ENCODE data around the gene RAB13. TPM values are rescaled to one million over a fixed set of nuclear protein-coding genes. Genes with fewer than 3 reads are reported as not detected.
A peak's percentile ranks its signal among the peaks of the same experiment; 100 is the strongest.

The RAB13 gene
- total and polyA plus RNA-seq, 2 of the 13 experiments (the other 11 are each of a cell fraction or from before 2014, with no cell fraction given), result 15.9 to 24.7 TPM

- TF ChIP-seq ZNF33A (CRISPR knock-in tag; IDR thresholded peaks at IDR 0.05; ENCODE audit: borderline replicate concordance), result 0 out of 2 replicates have a peak, but pooled peaks have one; percentile 67
- TF ChIP-seq NCOA2 (CRISPR knock-in tag; IDR thresholded peaks at IDR 0.05), result peak; percentile 73
- TF ChIP-seq ZNF800 (CRISPR knock-in tag; IDR thresholded peaks at IDR 0.05), result 0 out of 2 replicates have a peak, but pooled peaks have one; percentile 30
- TF ChIP-seq HOXA3 (CRISPR knock-in tag; IDR thresholded peaks at IDR 0.05), result peak; percentile 100
- TF ChIP-seq NR2F1 (CRISPR knock-in tag; IDR thresholded peaks at IDR 0.05), result peak in 1 of 2 experiments; percentile 27; a peak in 1 of 4 replicates
- peak; percentile 93 for TF ChIP-seq TGIF2 (CRISPR knock-in tag; IDR thresholded peaks at IDR 0.05)
- TF ChIP-seq ZNF343 (CRISPR knock-in tag; IDR thresholded peaks at IDR 0.05), result no peak
- peak; percentile 86; the same call in 1 of the 2 replicates for TF ChIP-seq GMEB1 (CRISPR knock-in tag; IDR thresholded peaks at IDR 0.05; ENCODE audit: borderline replicate concordance)
- TF ChIP-seq ZNF253 (CRISPR knock-in tag; IDR thresholded peaks at IDR 0.05; ENCODE audit: borderline replicate concordance), result no peak
- TF ChIP-seq ZNF674 (CRISPR knock-in tag; IDR thresholded peaks at IDR 0.05; ENCODE audit: low read depth), result no peak
- no peak for TF ChIP-seq CAMTA2 (CRISPR knock-in tag; IDR thresholded peaks at IDR 0.05; ENCODE audit: borderline replicate concordance)
- no peak for TF ChIP-seq MAZ (IDR thresholded peaks at IDR 0.05; ENCODE audit: borderline replicate concordance, low read depth, low read length)
- peak; percentile 80; the same call in 1 of the 2 replicates for TF ChIP-seq MAZ (CRISPR knock-in tag; IDR thresholded peaks at IDR 0.05; ENCODE audit: low read depth)
- no peak; the same call in 1 of the 2 replicates for TF ChIP-seq ZNF431 (CRISPR knock-in tag; IDR thresholded peaks at IDR 0.05; ENCODE audit: borderline replicate concordance, low read depth)
- TF ChIP-seq PRDM4 (CRISPR knock-in tag; IDR thresholded peaks at IDR 0.05; ENCODE audit: borderline replicate concordance), result no peak
- TF ChIP-seq ZNF691 (CRISPR knock-in tag; IDR thresholded peaks at IDR 0.05; ENCODE audit: borderline replicate concordance, low read depth), result peak; percentile 75
- peak; percentile 46; the same call in 1 of the 2 replicates for TF ChIP-seq ZNF644 (CRISPR knock-in tag; IDR thresholded peaks at IDR 0.05; ENCODE audit: low read depth)
- peak; percentile 86 for TF ChIP-seq SALL1 (CRISPR knock-in tag; IDR thresholded peaks at IDR 0.05)
- 0 out of 2 replicates have a peak, but pooled peaks have one; percentile 72 for TF ChIP-seq CHCHD3 (CRISPR knock-in tag; IDR thresholded peaks at IDR 0.05)
- peak; percentile 90 for TF ChIP-seq PHF20 (CRISPR knock-in tag; IDR thresholded peaks at IDR 0.05)
- 0 out of 2 replicates have a peak, but pooled peaks have one; percentile 29 for TF ChIP-seq ZC3H13 (CRISPR knock-in tag; IDR thresholded peaks at IDR 0.05)
- peak; percentile 98 for TF ChIP-seq TAF1 (CRISPR knock-in tag; IDR thresholded peaks at IDR 0.05)
- TF ChIP-seq KLF16 (CRISPR knock-in tag; IDR thresholded peaks at IDR 0.05), result peak in 1 of 2 experiments; percentile 95; a peak in 2 of 4 replicates
These were observed 4.5 kb upstream of the RAB13 start, which contains the start of gene RPS27 (continued) for GRCh38 chr1:153990468-153991150.
